Tibial artery (tissue), 4 donors: ENCODE results near the gene LTV1.

Experiments used
- DNase-seq, 2 donors: peaks; one replicate each; pipeline ENCODE4 v3.0.0-alpha.2; 2019
- H3K27ac ChIP-seq, 2 donors: fragments of 200-600 bp; sonication (generic) in 1 of 2; 1 replicate in 1 of 2; 2 replicates in 1 of 2; pipeline ENCODE4 v1.5.1; 2018 to 2019; ENCODE audit warnings: mild to moderate bottlenecking in 1 of 2
- H3K27me3 ChIP-seq, 2 donors: fragments of 200-600 bp; sonication (generic) in 1 of 2; one replicate each; pipeline versions ENCODE4 v1.5.1 to v1.6.0; 2016 to 2019
- H3K36me3 ChIP-seq, 3 donors: fragments of 200-600 bp; sonication (generic) in 2 of 3; one replicate each; pipeline ENCODE4 v1.5.1; 2016 to 2019; ENCODE audit warnings: mild to moderate bottlenecking in 2 of 3
- H3K4me1 ChIP-seq, 4 donors: fragments of 200-600 bp; sonication (generic) in 2 of 4; 1 replicate in 3 of 4; 2 replicates in 1 of 4; pipeline ENCODE4 v1.5.1; 2016 to 2019
- H3K4me3 ChIP-seq, 2 donors: fragments of 200-600 bp; sonication (generic) in 1 of 2; 1 replicate in 1 of 2; 2 replicates in 1 of 2; pipeline ENCODE4 v1.5.1; 2018 to 2019; ENCODE audit warnings: mild to moderate bottlenecking in 2 of 2
- H3K9me3 ChIP-seq, 3 donors: fragments of 200-600 bp; sonication (generic) in 1 of 3; one replicate each; pipeline ENCODE4 v1.5.1; 2016 to 2019
- intact Hi-C: fragments of 100-400 bp; cut with DNase I; formaldehyde crosslinking; loops from one replicate; pipeline ENCODE4 v1.15.0; 2023; ENCODE audit warnings: low total_unique reads
- TF ChIP-seq, protein P1 (sequence below), 2 experiments: fragments of 200-600 bp in 1 of 2; fragments of 450-650 bp in 1 of 2; IDR thresholded peaks; one replicate each; pipeline ENCODE4 v1.5.1; 2017 to 2019; ENCODE audit warnings: antibody characterized with exemption in 2 of 2, mild to moderate bottlenecking in 1 of 2, moderate library complexity in 1 of 2

LTV1 gene

GRCh38 chr6:143817621-143818020, 25.5 kb upstream of the LTV1 start:
- no peak for DNase-seq
- Histone ChIP-seq H3K36me3 (peaks cover 0 to 21% (median 0%) of the 10 kb centered on the region in 3 donors), H3K27me3 (no peaks in the 10 kb centered on the region), H3K4me1 (peaks cover 0 to 7% (median 1%) of the 10 kb centered on the region in 4 donors), H3K27ac (no peak overlapping the region), H3K4me3 (no peak overlapping the region), H3K9me3 (no peaks in the 10 kb centered on the region)
- TF ChIP-seq, protein P1, sequence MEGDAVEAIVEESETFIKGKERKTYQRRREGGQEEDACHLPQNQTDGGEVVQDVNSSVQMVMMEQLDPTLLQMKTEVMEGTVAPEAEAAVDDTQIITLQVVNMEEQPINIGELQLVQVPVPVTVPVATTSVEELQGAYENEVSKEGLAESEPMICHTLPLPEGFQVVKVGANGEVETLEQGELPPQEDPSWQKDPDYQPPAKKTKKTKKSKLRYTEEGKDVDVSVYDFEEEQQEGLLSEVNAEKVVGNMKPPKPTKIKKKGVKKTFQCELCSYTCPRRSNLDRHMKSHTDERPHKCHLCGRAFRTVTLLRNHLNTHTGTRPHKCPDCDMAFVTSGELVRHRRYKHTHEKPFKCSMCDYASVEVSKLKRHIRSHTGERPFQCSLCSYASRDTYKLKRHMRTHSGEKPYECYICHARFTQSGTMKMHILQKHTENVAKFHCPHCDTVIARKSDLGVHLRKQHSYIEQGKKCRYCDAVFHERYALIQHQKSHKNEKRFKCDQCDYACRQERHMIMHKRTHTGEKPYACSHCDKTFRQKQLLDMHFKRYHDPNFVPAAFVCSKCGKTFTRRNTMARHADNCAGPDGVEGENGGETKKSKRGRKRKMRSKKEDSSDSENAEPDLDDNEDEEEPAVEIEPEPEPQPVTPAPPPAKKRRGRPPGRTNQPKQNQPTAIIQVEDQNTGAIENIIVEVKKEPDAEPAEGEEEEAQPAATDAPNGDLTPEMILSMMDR (IDR thresholded peaks at IDR 0.05) = no peak
- intact Hi-C loops = no loop called here

DNA sequence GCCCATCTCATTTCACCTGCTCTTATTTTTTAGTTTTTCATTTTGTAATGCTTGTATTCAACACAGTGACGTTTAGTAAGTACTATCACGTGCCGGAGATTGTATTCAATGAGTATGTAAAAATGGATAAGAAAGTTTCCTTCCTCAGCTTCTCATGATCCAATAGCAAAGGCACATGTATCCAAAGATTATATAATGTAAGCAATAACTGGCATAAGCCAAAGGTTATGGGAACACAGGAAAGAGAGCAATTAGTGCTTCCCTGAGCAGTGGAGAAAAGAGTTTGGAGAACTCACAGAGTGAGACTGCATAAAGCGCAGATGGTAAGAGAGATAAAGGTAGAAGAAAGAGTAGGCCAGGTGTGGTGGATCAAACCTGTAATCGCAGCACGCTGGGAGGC, 21.8 kb upstream of the LTV1 start:
- intact Hi-C loops = no loop called here
- H3K36me3 ChIP-seq = peaks cover 0 to 18% (median 0%) of the 10 kb centered on the region in 3 donors
- no peak overlapping the region for H3K27ac ChIP-seq
- no peak overlapping the region for H3K4me3 ChIP-seq
- H3K4me1 ChIP-seq = peaks cover 0 to 17% (median 2%) of the 10 kb centered on the region in 4 donors
- H3K9me3 ChIP-seq = no peaks in the 10 kb centered on the region
- no peak for DNase-seq
- no peaks in the 10 kb centered on the region for H3K27me3 ChIP-seq
- TF ChIP-seq, protein P1 (IDR thresholded peaks at IDR 0.05) = no peak

GRCh38 chr6:143822584-143823024, 20.5 kb upstream of the LTV1 start:
- Histone ChIP-seq H3K9me3 (no peaks in the 10 kb centered on the region), H3K4me1 (peaks cover 0 to 17% (median 2%) of the 10 kb centered on the region in 4 donors), H3K27ac (peak overlapping the region in 1 of 2 donors; percentile 1), H3K36me3 (peaks cover 0 to 18% (median 0%) of the 10 kb centered on the region in 3 donors), H3K4me3 (no peak overlapping the region), H3K27me3 (no peaks in the 10 kb centered on the region)
- intact Hi-C loops = no loop called here
- TF ChIP-seq, protein P1 (IDR thresholded peaks at IDR 0.05) = no peak
- no peak for DNase-seq

GRCh38 chr6:143823548-143823947, 19.6 kb upstream of the LTV1 start:
- DNase-seq = no peak
- no peaks in the 10 kb centered on the region for H3K9me3 ChIP-seq
- peaks cover 0 to 17% (median 2%) of the 10 kb centered on the region in 4 donors for H3K4me1 ChIP-seq
- no peak overlapping the region for H3K27ac ChIP-seq
- TF ChIP-seq, protein P1 (IDR thresholded peaks at IDR 0.05) = no peak
- no peaks in the 10 kb centered on the region for H3K27me3 ChIP-seq
- no peak overlapping the region for H3K4me3 ChIP-seq
- peaks cover 0 to 11% (median 0%) of the 10 kb centered on the region in 3 donors for H3K36me3 ChIP-seq
- intact Hi-C loops = no loop called here

DNA sequence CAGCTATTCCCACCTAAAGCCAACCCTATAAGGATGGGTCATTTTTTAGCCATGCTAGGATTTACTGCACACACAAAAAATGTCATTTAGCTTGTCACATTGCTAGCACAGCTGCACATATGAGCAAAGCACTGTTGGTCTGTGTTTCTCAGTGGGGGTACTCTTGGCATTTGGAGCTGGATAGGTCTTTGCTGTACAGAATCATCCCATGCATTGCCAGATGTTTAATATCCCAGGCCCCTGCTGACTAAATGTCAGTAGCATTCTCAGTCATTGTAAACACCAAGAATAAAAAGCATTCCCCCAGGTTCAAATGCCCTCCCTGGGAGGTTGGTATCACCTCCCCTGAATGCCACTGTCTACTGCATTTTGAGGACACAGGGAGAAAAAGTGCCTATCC, 14.6 kb upstream of the LTV1 start:
- H3K27ac ChIP-seq = no peak overlapping the region
- H3K4me1 ChIP-seq = peaks cover 0 to 7% (median 0%) of the 10 kb centered on the region in 4 donors
- H3K4me3 ChIP-seq = no peak overlapping the region
- H3K27me3 ChIP-seq = no peaks in the 10 kb centered on the region
- TF ChIP-seq, protein P1 (IDR thresholded peaks at IDR 0.05) = no peak
- no peaks in the 10 kb centered on the region for H3K9me3 ChIP-seq
- DNase-seq = no peak
- intact Hi-C loops = no loop called here
- H3K36me3 ChIP-seq = no peaks in the 10 kb centered on the region

- TF ChIP-seq, protein P1 (IDR thresholded peaks at IDR 0.05) = no peak
- Histone ChIP-seq H3K36me3 (no peaks in the 10 kb centered on the region), H3K27ac (no peak overlapping the region), H3K4me3 (no peak overlapping the region), H3K9me3 (no peaks in the 10 kb centered on the region), H3K4me1 (peaks cover 0 to 14% (median 6%) of the 10 kb centered on the region in 4 donors), H3K27me3 (no peaks in the 10 kb centered on the region)
- intact Hi-C loops = no loop called here
- DNase-seq = no peak
These were observed 7.0 kb upstream of the LTV1 start for GRCh38 chr6:143836150-143836549.
